ENCODE measurements around the gene SLC6A13.

SLC6A13 gene

GRCh38 chr12:193261-193660 lies 69.4 kb downstream of the SLC6A13 start:
- H3K4me1 ChIP-seq (ENCODE audit: insufficient read depth, low read length) = no peaks in the 10 kb centered on the region
- no peak overlapping the region for H3K27ac ChIP-seq (ENCODE audit: low read length)
- TF ChIP-seq CTCF (IDR thresholded peaks at IDR 0.05; ENCODE audit: borderline replicate concordance, extremely low read depth, low read length, poor library complexity, severe bottlenecking) = no peak
- TF ChIP-seq EZH2 (IDR thresholded peaks at IDR 0.05; ENCODE audit: borderline replicate concordance, low read depth, low read length, severe bottlenecking) = no peak
- H3K4me2 ChIP-seq (ENCODE audit: insufficient read depth, low read length) = no peak overlapping the region
- H3K4me3 ChIP-seq (ENCODE audit: low read depth in 1 of 2, low read length in 2 of 2) = no peak overlapping the region
- ATAC-seq (ENCODE audit: insufficient read depth, low read depth) (no peak), DNase-seq (no peak)
- H3K9ac ChIP-seq (ENCODE audit: low read depth, low read length) = no peak overlapping the region
- no peaks in the 10 kb centered on the region for H3K9me3 ChIP-seq (ENCODE audit: insufficient read depth, low read length, severe bottlenecking)
- H4K20me1 ChIP-seq (ENCODE audit: insufficient read depth, low read length) = no peaks in the 10 kb centered on the region
- H3K27me3 ChIP-seq (ENCODE audit: insufficient read depth, low read length, poor library complexity) = no peaks in the 10 kb centered on the region
- H3K79me2 ChIP-seq (ENCODE audit: insufficient read depth, low read length) = no peaks in the 10 kb centered on the region
- no peak overlapping the region for H2AFZ ChIP-seq (ENCODE audit: low read depth, low read length)
- no peaks in the 10 kb centered on the region for H3K36me3 ChIP-seq (ENCODE audit: insufficient read depth, low read length)

- Histone ChIP-seq H3K4me3 (ENCODE audit: low read depth in 1 of 2, low read length in 2 of 2) (no peak overlapping the region), H3K9ac (ENCODE audit: low read depth, low read length) (no peak overlapping the region), H3K27ac (ENCODE audit: low read length) (no peak overlapping the region), H3K79me2 (ENCODE audit: insufficient read depth, low read length) (no peaks in the 10 kb centered on the region), H3K36me3 (ENCODE audit: insufficient read depth, low read length) (no peaks in the 10 kb centered on the region), H4K20me1 (ENCODE audit: insufficient read depth, low read length) (no peaks in the 10 kb centered on the region), H3K27me3 (ENCODE audit: insufficient read depth, low read length, poor library complexity) (no peaks in the 10 kb centered on the region), H3K4me2 (ENCODE audit: insufficient read depth, low read length) (no peak overlapping the region), H3K9me3 (ENCODE audit: insufficient read depth, low read length, severe bottlenecking) (no peaks in the 10 kb centered on the region), H3K4me1 (ENCODE audit: insufficient read depth, low read length) (no peaks in the 10 kb centered on the region), H2AFZ (ENCODE audit: low read depth, low read length) (no peak overlapping the region)
- TF ChIP-seq EZH2 (IDR thresholded peaks at IDR 0.05; ENCODE audit: borderline replicate concordance, low read depth, low read length, severe bottlenecking) (no peak), CTCF (IDR thresholded peaks at IDR 0.05; ENCODE audit: borderline replicate concordance, extremely low read depth, low read length, poor library complexity, severe bottlenecking) (no peak)
- ATAC-seq (ENCODE audit: insufficient read depth, low read depth) (no peak), DNase-seq (no peak)
Measured at GRCh38 chr12:191541-191940, 71.1 kb downstream of the SLC6A13 start.

DNA sequence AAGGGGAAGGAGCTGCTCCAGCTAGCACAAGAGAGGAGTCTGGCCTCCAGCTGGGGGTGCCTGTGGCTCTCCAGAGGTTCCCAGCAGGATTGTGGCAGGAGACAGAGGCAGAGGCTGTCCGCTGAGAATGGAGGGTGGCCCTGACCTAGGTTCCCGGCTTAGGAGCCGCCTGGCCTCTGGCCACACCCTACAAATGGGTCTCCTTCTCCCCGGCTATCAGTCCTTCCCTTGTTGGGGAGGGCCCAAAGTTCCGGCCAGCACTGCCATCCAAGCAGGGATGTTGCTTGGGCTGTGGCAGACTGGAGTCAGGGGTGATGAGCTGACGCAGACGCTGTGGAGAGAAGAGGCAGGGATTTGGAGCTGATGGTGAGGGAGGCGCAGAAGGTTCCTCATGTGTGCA lies 71.8 kb downstream of the SLC6A13 start:
- no peak overlapping the region for H3K9ac ChIP-seq (ENCODE audit: low read depth, low read length)
- no peak for ATAC-seq (ENCODE audit: insufficient read depth, low read depth)
- no peaks in the 10 kb centered on the region for H3K27me3 ChIP-seq (ENCODE audit: insufficient read depth, low read length, poor library complexity)
- no peaks in the 10 kb centered on the region for H3K79me2 ChIP-seq (ENCODE audit: insufficient read depth, low read length)
- no peak overlapping the region for H3K4me2 ChIP-seq (ENCODE audit: insufficient read depth, low read length)
- no peaks in the 10 kb centered on the region; the same call in 1 of the 2 replicates for H4K20me1 ChIP-seq (ENCODE audit: insufficient read depth, low read length)
- DNase-seq = no peak
- H3K27ac ChIP-seq (ENCODE audit: low read length) = no peak overlapping the region
- no peak overlapping the region for H3K4me3 ChIP-seq (ENCODE audit: low read depth in 1 of 2, low read length in 2 of 2)
- H3K9me3 ChIP-seq (ENCODE audit: insufficient read depth, low read length, severe bottlenecking) = no peaks in the 10 kb centered on the region
- H3K36me3 ChIP-seq (ENCODE audit: insufficient read depth, low read length) = no peaks in the 10 kb centered on the region
- TF ChIP-seq EZH2 (IDR thresholded peaks at IDR 0.05; ENCODE audit: borderline replicate concordance, low read depth, low read length, severe bottlenecking) = no peak
- TF ChIP-seq CTCF (IDR thresholded peaks at IDR 0.05; ENCODE audit: borderline replicate concordance, extremely low read depth, low read length, poor library complexity, severe bottlenecking) = no peak
- H2AFZ ChIP-seq (ENCODE audit: low read depth, low read length) = no peak overlapping the region
- H3K4me1 ChIP-seq (ENCODE audit: insufficient read depth, low read length) = no peaks in the 10 kb centered on the region

- TF ChIP-seq CTCF (IDR thresholded peaks at IDR 0.05; ENCODE audit: borderline replicate concordance, extremely low read depth, low read length, poor library complexity, severe bottlenecking) = no peak
- TF ChIP-seq EZH2 (IDR thresholded peaks at IDR 0.05; ENCODE audit: borderline replicate concordance, low read depth, low read length, severe bottlenecking) = no peak
- Histone ChIP-seq H4K20me1 (ENCODE audit: insufficient read depth, low read length) (peaks cover 5% of the 10 kb centered on the region; the same call in 1 of the 2 replicates), H3K27me3 (ENCODE audit: insufficient read depth, low read length, poor library complexity) (no peaks in the 10 kb centered on the region), H3K36me3 (ENCODE audit: insufficient read depth, low read length) (no peaks in the 10 kb centered on the region), H3K4me3 (ENCODE audit: low read depth in 1 of 2, low read length in 2 of 2) (no peak overlapping the region), H3K9me3 (ENCODE audit: insufficient read depth, low read length, severe bottlenecking) (no peaks in the 10 kb centered on the region), H3K79me2 (ENCODE audit: insufficient read depth, low read length) (no peaks in the 10 kb centered on the region), H3K27ac (ENCODE audit: low read length) (no peak overlapping the region), H3K4me1 (ENCODE audit: insufficient read depth, low read length) (no peaks in the 10 kb centered on the region), H3K9ac (ENCODE audit: low read depth, low read length) (no peak overlapping the region), H2AFZ (ENCODE audit: low read depth, low read length) (no peak overlapping the region), H3K4me2 (ENCODE audit: insufficient read depth, low read length) (no peak overlapping the region)
- no peak for DNase-seq
- ATAC-seq (ENCODE audit: insufficient read depth, low read depth) = no peak
Measured at GRCh38 chr12:189622-189962, 73.0 kb downstream of the SLC6A13 start.
